ENCODE measurements around the gene SLC49A3.
"Not testable (repeated sequence)": the region's sequence is repeated elsewhere in the genome, so short reads cannot be mapped to it uniquely, and the experiment has no call there.

The SLC49A3 gene

GRCh38 chr4:721261-722168, 32.6 kb upstream of the SLC49A3 start:
- peak; percentile 80 to 89 for DNase-seq

GRCh38 chr4:720111-720860, 31.3 kb upstream of the SLC49A3 start:
- DNase-seq = no peak

- no peak for DNase-seq
These were observed 29.5 kb upstream of the SLC49A3 start for GRCh38 chr4:718460-718859.

GRCh38 chr4:717601-718320, 28.8 kb upstream of the SLC49A3 start:
- no peak for DNase-seq

- no peak for DNase-seq
These were observed 25.1 kb upstream of the SLC49A3 start for GRCh38 chr4:714087-714486.

- no peak for DNase-seq
These were observed 24.1 kb upstream of the SLC49A3 start for GRCh38 chr4:712916-713632.

GRCh38 chr4:712093-712492, 23.1 kb upstream of the SLC49A3 start:
- no peak for DNase-seq

GRCh38 chr4:710916-711315, 22.0 kb upstream of the SLC49A3 start:
- no peak for DNase-seq

GRCh38 chr4:710116-710515, 21.2 kb upstream of the SLC49A3 start:
- no peak for DNase-seq

- DNase-seq = no peak
These were observed 20.4 kb upstream of the SLC49A3 start for GRCh38 chr4:709348-709747.

GRCh38 chr4:708631-708933, 19.6 kb upstream of the SLC49A3 start:
- no peak for DNase-seq

GRCh38 chr4:707929-708630, 19.1 kb upstream of the SLC49A3 start:
- DNase-seq = no peak

GRCh38 chr4:706834-707598, 18.1 kb upstream of the SLC49A3 start:
- no peak for DNase-seq

GRCh38 chr4:706083-706633, 17.2 kb upstream of the SLC49A3 start:
- not testable (repeated sequence) for DNase-seq

GRCh38 chr4:705278-706082, 16.5 kb upstream of the SLC49A3 start, which contains the start of gene PCGF3:
PCGF3 (plus strand) TSS chr4:705832; CDS start chr4:733681, 27,849 bp downstream.
- peak; percentile 84 to 85 for DNase-seq

GRCh38 chr4:704971-705277, 16.0 kb upstream of the SLC49A3 start:
- DNase-seq = no peak

- DNase-seq = no peak
These were observed 15.4 kb upstream of the SLC49A3 start for GRCh38 chr4:704198-704891.

GRCh38 chr4:703336-704197, 14.6 kb upstream of the SLC49A3 start:
- DNase-seq = no peak

- no peak for DNase-seq
These were observed 13.7 kb upstream of the SLC49A3 start for GRCh38 chr4:702618-703048.

All from Kasumi-1 (cell line).